Myocyte (in vitro differentiated cells): ENCODE results near the gene TBC1D5. TPM values are rescaled to one million over a fixed set of nuclear protein-coding genes. Genes with fewer than 3 reads are reported as not detected.
"Not testable (repeated sequence)": the region's sequence is repeated elsewhere in the genome, so short reads cannot be mapped to it uniquely, and the experiment has no call there.

ENCODE experiments used
- DNase-seq: peaks from one replicate; pipeline ENCODE4 v3.0.0-alpha.2; 2012; ENCODE audit warnings: low read depth
- total RNA-seq: library from RNA; depleted of rRNA; stranded (reverse); fragments of >200 nt; gene quantifications from 2 replicates; pipeline ENCODE4 v1.2.3, GENCODE V29; 2014

TBC1D5 gene
- total RNA-seq, 1 donor from 2014 or later: 73.0 TPM

- DNase-seq: no peak
Observed at GRCh38 chr3:17749281-17749680, 6.8 kb upstream of the TBC1D5 start.

GRCh38 chr3:17747890-17748247, 5.4 kb upstream of the TBC1D5 start:
- no peak for DNase-seq

GRCh38 chr3:17747174-17747889, 4.9 kb upstream of the TBC1D5 start:
- DNase-seq: peak; percentile 76

GRCh38 chr3:17745894-17746293, 3.5 kb upstream of the TBC1D5 start:
- DNase-seq: no peak

GRCh38 chr3:17745301-17745700, 2.9 kb upstream of the TBC1D5 start:
- DNase-seq: no peak

- no peak for DNase-seq
Observed at GRCh38 chr3:17744693-17745092, 2.3 kb upstream of the TBC1D5 start.

- no peak for DNase-seq
Observed at GRCh38 chr3:17743658-17743995, 1.2 kb upstream of the TBC1D5 start.

GRCh38 chr3:17742880-17743657, 638 bp upstream of the TBC1D5 start:
- no peak for DNase-seq

GRCh38 chr3:17741621-17742101, 770 bp downstream of the TBC1D5 start:
- no peak for DNase-seq

- no peak for DNase-seq
Observed at GRCh38 chr3:17740721-17741141, 1.7 kb downstream of the TBC1D5 start.

GRCh38 chr3:17738921-17739320, 3.5 kb downstream of the TBC1D5 start:
- DNase-seq: no peak

GRCh38 chr3:17738219-17738618, 4.2 kb downstream of the TBC1D5 start:
- DNase-seq: no peak

- no peak for DNase-seq
Observed at GRCh38 chr3:17737591-17737990, 4.8 kb downstream of the TBC1D5 start.

- not testable (repeated sequence) for DNase-seq
Observed at GRCh38 chr3:17735362-17735761, 7.1 kb downstream of the TBC1D5 start.

- no peak for DNase-seq
Observed at GRCh38 chr3:17733768-17734167, 8.7 kb downstream of the TBC1D5 start.

GRCh38 chr3:17733215-17733614, 9.2 kb downstream of the TBC1D5 start:
- DNase-seq: no peak

- peak; percentile 35 for DNase-seq
Observed at GRCh38 chr3:17730318-17730967, 12.0 kb downstream of the TBC1D5 start.

- DNase-seq: no peak
Observed at GRCh38 chr3:17726313-17726712, 16.1 kb downstream of the TBC1D5 start.

- DNase-seq: not testable (repeated sequence)
Observed at GRCh38 chr3:17725844-17726243, 16.6 kb downstream of the TBC1D5 start.

- no peak for DNase-seq
Observed at GRCh38 chr3:17724948-17725347, 17.5 kb downstream of the TBC1D5 start.

- no peak for DNase-seq
Observed at GRCh38 chr3:17724122-17724521, 18.3 kb downstream of the TBC1D5 start.

GRCh38 chr3:17717411-17717810, 25.0 kb downstream of the TBC1D5 start:
- DNase-seq: peak; percentile 12
